ENCODE results near the gene FREY1. TPM values are rescaled to one million over a fixed set of nuclear protein-coding genes. Genes with fewer than 3 reads are reported as not detected.
A peak's percentile ranks its signal among the peaks of the same experiment; 100 is the strongest.

FREY1 gene
- total RNA-seq, 4 donors from 2014 or later, result 4.9 TPM; not detected in 3

- no peak overlapping the region for H3K4me3 ChIP-seq
- no peaks in the 10 kb centered on the region for H3K27me3 ChIP-seq
- no peak overlapping the region for H3K27ac ChIP-seq
- DNase-seq, result no peak
- H3K36me3 ChIP-seq, result peaks cover 0 to 43% (median 0%) of the 10 kb centered on the region in 3 donors
- H3K4me1 ChIP-seq, result no peaks in the 10 kb centered on the region
- TF ChIP-seq, protein P1, sequence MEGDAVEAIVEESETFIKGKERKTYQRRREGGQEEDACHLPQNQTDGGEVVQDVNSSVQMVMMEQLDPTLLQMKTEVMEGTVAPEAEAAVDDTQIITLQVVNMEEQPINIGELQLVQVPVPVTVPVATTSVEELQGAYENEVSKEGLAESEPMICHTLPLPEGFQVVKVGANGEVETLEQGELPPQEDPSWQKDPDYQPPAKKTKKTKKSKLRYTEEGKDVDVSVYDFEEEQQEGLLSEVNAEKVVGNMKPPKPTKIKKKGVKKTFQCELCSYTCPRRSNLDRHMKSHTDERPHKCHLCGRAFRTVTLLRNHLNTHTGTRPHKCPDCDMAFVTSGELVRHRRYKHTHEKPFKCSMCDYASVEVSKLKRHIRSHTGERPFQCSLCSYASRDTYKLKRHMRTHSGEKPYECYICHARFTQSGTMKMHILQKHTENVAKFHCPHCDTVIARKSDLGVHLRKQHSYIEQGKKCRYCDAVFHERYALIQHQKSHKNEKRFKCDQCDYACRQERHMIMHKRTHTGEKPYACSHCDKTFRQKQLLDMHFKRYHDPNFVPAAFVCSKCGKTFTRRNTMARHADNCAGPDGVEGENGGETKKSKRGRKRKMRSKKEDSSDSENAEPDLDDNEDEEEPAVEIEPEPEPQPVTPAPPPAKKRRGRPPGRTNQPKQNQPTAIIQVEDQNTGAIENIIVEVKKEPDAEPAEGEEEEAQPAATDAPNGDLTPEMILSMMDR (IDR thresholded peaks at IDR 0.05), result no peak
- no peak for TF ChIP-seq POLR2A (IDR thresholded peaks at IDR 0.05)
- H3K9me3 ChIP-seq, result no peaks in the 10 kb centered on the region
These were observed 34.2 kb upstream of the FREY1 start for GRCh38 chr11:45941285-45941684.

- Histone ChIP-seq H3K4me3 (no peak overlapping the region), H3K4me1 (no peaks in the 10 kb centered on the region), H3K27me3 (no peaks in the 10 kb centered on the region), H3K36me3 (peaks cover 0 to 42% (median 0%) of the 10 kb centered on the region in 3 donors), H3K9me3 (no peaks in the 10 kb centered on the region), H3K27ac (no peak overlapping the region)
- TF ChIP-seq, protein P1 (IDR thresholded peaks at IDR 0.05), result no peak
- no peak for TF ChIP-seq POLR2A (IDR thresholded peaks at IDR 0.05)
- DNase-seq, result no peak
These were observed 32.8 kb upstream of the FREY1 start for GRCh38 chr11:45939836-45940235.

DNA sequence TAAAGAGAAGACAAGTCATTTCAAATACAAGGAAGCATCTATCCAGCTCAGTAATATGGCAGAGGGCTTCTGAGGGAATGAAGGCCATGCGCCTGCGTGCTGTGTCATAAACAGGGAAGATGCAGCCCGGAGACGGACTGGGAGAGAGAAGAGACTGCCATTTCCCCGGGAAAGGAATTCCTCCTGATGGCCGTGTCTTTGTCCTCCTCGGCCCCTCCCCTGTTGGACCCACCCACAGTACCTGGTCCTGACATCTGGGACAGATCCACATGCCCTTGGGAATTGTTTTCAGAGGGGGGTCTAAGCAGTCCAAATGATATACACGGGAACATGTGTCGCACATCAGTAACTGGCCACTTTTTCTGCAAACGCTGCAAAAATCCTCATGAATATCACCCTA, 30.8 kb upstream of the FREY1 start:
- TF ChIP-seq, protein P1 (IDR thresholded peaks at IDR 0.05), result no peak
- TF ChIP-seq POLR2A (IDR thresholded peaks at IDR 0.05), result no peak
- H3K9me3 ChIP-seq, result no peaks in the 10 kb centered on the region
- no peak overlapping the region for H3K4me3 ChIP-seq
- H3K36me3 ChIP-seq, result peaks cover 0 to 58% (median 0%) of the 10 kb centered on the region in 3 donors
- peak overlapping the region in 1 of 4 donors; percentile 26 for H3K27ac ChIP-seq
- peaks cover 0 to 8% (median 2%) of the 10 kb centered on the region in 4 donors for H3K4me1 ChIP-seq
- H3K27me3 ChIP-seq, result no peaks in the 10 kb centered on the region
- DNase-seq, result no peak

DNA sequence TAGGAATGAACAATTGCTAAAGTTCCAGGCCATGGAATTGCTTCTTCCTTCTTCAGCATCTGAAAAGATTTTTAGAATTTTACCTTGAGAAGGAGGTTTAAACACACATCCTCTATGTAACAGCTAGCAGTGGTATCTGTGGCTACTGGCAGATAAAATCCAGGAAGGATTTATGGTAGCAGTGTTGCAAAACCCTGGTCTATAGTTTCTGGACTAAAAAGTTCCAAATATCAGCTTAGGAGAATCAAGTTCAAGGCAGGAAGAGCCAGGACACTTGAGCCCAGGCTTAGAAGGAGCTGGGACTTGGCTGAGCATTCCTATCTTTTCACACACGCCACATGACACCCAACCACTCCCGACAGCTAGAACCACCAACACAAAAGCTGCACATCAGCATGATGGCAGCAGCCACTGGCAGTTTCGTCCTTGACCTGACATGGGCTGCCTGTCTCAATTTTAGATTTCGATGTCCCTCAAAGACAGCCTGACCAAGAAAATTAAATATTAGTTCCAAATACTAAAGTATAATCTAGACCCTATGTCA, 29.5 kb upstream of the FREY1 start:
- no peak for DNase-seq
- Histone ChIP-seq H3K27me3 (no peaks in the 10 kb centered on the region), H3K4me3 (no peak overlapping the region), H3K27ac (no peak overlapping the region), H3K9me3 (no peaks in the 10 kb centered on the region), H3K4me1 (peaks cover 0 to 10% (median 2%) of the 10 kb centered on the region in 4 donors), H3K36me3 (peaks cover 0 to 53% (median 0%) of the 10 kb centered on the region in 3 donors)
- no peak for TF ChIP-seq POLR2A (IDR thresholded peaks at IDR 0.05)
- TF ChIP-seq, protein P1 (IDR thresholded peaks at IDR 0.05), result no peak

DNA sequence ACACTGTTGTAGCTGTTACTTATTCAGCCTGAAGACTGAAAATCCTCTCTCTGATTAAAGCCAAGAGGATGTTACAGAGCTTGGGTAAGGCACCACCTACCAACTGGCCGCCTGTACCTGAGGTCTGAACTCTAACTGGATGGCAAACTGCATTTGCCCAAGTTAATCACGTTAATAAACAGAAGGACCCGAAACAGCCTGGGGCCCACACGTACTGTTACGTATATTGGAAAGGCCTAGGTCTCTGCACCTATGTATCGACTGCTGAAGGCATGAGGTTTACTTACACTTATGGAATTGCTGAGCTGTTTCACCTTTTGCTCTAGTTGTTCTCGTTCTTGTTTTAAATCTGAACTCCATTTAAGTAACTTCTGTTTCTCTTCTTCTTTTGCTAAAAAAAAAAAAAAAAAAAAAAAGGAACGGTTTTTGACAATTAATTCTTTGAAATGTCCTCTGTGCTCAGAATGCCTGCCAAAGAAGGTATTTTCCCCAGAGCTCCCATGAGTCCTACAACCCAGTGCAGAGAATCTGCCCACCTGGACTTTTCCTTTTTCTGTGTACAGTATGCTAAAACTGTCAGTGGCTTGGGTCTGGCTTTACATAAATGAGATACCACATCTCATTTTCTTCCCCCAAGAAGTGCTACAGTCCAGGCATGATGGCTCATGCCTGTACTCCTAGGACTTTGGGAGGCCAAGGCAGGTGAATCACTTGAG, 28.4 kb upstream of the FREY1 start:
- Histone ChIP-seq H3K27ac (peak overlapping the region in 1 of 4 donors; percentile 57), H3K9me3 (no peaks in the 10 kb centered on the region), H3K36me3 (peaks cover 0 to 53% (median 0%) of the 10 kb centered on the region in 3 donors), H3K27me3 (no peaks in the 10 kb centered on the region), H3K4me3 (no peak overlapping the region), H3K4me1 (peaks cover 0 to 18% (median 8%) of the 10 kb centered on the region in 4 donors)
- TF ChIP-seq, protein P1 (IDR thresholded peaks at IDR 0.05), result no peak
- TF ChIP-seq POLR2A (IDR thresholded peaks at IDR 0.05), result no peak
- no peak for DNase-seq

Data from Peyer's patch (tissue), 4 donors.